PC-3 (cell line): ENCODE measurements around the gene UBQLNL. TPM values are rescaled to one million over a fixed set of nuclear protein-coding genes. Genes with fewer than 3 reads are reported as not detected.

Experiments
- ATAC-seq: fragments of 200-7000 bp; cut with Tn5 transposase; 2 replicates; pipeline ENCODE4 v1.9.1; 2020; ENCODE audit warnings: mild to moderate bottlenecking, moderate library complexity
- BruUV-seq: library from RNA; stranded (reverse); fragments of 400-500 nt; replicated peaks from 2 replicates; lab custom pipeline; 2021; lab: Mats Ljungman, UMichigan
- CTCF ChIA-PET: fragments of 300-600 bp; sonication (Branson Sonifier 250); formaldehyde crosslinking; loops from one replicate; lab custom pipeline; 2022; ENCODE audit warnings: antibody characterized with exemption; lab: Charles Lee
- POLR2A ChIA-PET: fragments of 300-600 bp; sonication (Branson Sonifier 250); formaldehyde crosslinking; loops from one replicate; lab custom pipeline; 2022; ENCODE audit warnings: antibody characterized with exemption; ENCODE audit not compliant: unreplicated experiment; lab: Charles Lee
- DNase-seq: peaks from one replicate; pipeline ENCODE4 v3.0.0-alpha.2; 2015
- H2AFZ ChIP-seq: fragments of 300-600 bp; sonication (generic); 2 replicates; pipeline ENCODE4 v1.6.0; 2016; ENCODE audit warnings: antibody characterized with exemption, low read length
- H3F3A ChIP-seq: fragments of 300-600 bp; sonication (generic); one replicate; pipeline ENCODE4 v1.6.0; 2017; ENCODE audit warnings: antibody characterized with exemption, low read length, control low read depth, mild to moderate bottlenecking; ENCODE audit not compliant: unreplicated experiment
- H3K27ac ChIP-seq: fragments of 300-600 bp; sonication (generic); 2 replicates; pipeline ENCODE4 v1.5.1; 2016; ENCODE audit warnings: mild to moderate bottlenecking, low read length
- H3K27me3 ChIP-seq: fragments of 300-600 bp; sonication (generic); 2 replicates; pipeline ENCODE4 v1.6.1; 2016; ENCODE audit warnings: low read length, mixed read lengths
- H3K36me3 ChIP-seq: fragments of 300-600 bp; sonication (generic); 2 replicates; pipeline ENCODE4 v1.6.1; 2016; ENCODE audit warnings: low read depth, mixed run types, low read length, mixed read lengths
- H3K4me1 ChIP-seq: fragments of 300-600 bp; sonication (generic); 2 replicates; pipeline ENCODE4 v1.5.1; 2016; ENCODE audit warnings: low read length; ENCODE audit not compliant: insufficient read depth
- H3K4me2 ChIP-seq: fragments of 300-600 bp; sonication (generic); 2 replicates; pipeline ENCODE4 v1.6.0; 2016; ENCODE audit warnings: low read length
- H3K4me3 ChIP-seq: fragments of 300-600 bp; sonication (generic); 2 replicates; pipeline ENCODE4 v1.5.1; 2016; ENCODE audit warnings: mild to moderate bottlenecking, low read length, mixed read lengths
- H3K79me2 ChIP-seq: fragments of 300-600 bp; sonication (generic); 2 replicates; pipeline ENCODE4 v1.6.1; 2017; ENCODE audit warnings: low read length, mixed read lengths
- H3K9ac ChIP-seq: fragments of 300-600 bp; sonication (generic); 2 replicates; pipeline ENCODE4 v1.6.0; 2016; ENCODE audit warnings: mild to moderate bottlenecking, low read length
- H3K9me2 ChIP-seq: fragments of 300-600 bp; sonication (generic); replicated peaks from 2 replicates; pipeline ENCODE4 v1.6.1; 2016; ENCODE audit warnings: mixed run types, low read length, mixed read lengths
- H3K9me3 ChIP-seq: fragments of 300-600 bp; sonication (generic); 2 replicates; pipeline ENCODE4 v1.6.1; 2016; ENCODE audit warnings: low read length, mixed read lengths
- H4K20me1 ChIP-seq: fragments of 300-600 bp; sonication (generic); 2 replicates; pipeline ENCODE4 v1.6.1; 2016; ENCODE audit warnings: low read length, mixed read lengths
- CTCF ChIP-seq: fragments of 300-600 bp; sonication (generic); conservative IDR thresholded peaks from 2 replicates; pipeline ENCODE4 v1.5.1; 2017; ENCODE audit warnings: antibody characterized with exemption, low read depth, mild to moderate bottlenecking, low read length
- EZH2 ChIP-seq: fragments of 300-600 bp; sonication (generic); IDR thresholded peaks from one replicate; pipeline ENCODE4 v1.6.1; 2017; ENCODE audit warnings: antibody characterized with exemption, mild to moderate bottlenecking, low read length; ENCODE audit not compliant: unreplicated experiment
- EZH2phosphoT487 ChIP-seq: fragments of 300-600 bp; sonication (generic); IDR thresholded peaks from 2 replicates; pipeline ENCODE4 v1.6.1; 2018; ENCODE audit warnings: mild to moderate bottlenecking, antibody characterized with exemption, low read length, borderline replicate concordance
- intact Hi-C: fragments of 100-400 bp; cut with micrococcal nuclease; formaldehyde crosslinking; loops from 2 replicates; pipeline ENCODE4 v1.9.0; 2023
- total RNA-seq: library from RNA; depleted of rRNA; stranded (reverse); fragments of >200 nt; gene quantifications from 2 replicates; pipeline ENCODE4 v1.2.3, GENCODE V29; 2014

UBQLNL gene
- total RNA-seq, 1 experiment from 2014 or later: not detected

- POLR2A ChIA-PET: no interaction called here
- Histone ChIP-seq H3K4me3 (no peak overlapping the region), H3K9ac (no peak overlapping the region), H3K27ac (no peak overlapping the region), H3K4me1 (no peaks in the 10 kb centered on the region), H2AFZ (no peak overlapping the region), H3K27me3 (peaks cover 16% of the 10 kb centered on the region), H3F3A (no peaks in the 10 kb centered on the region), H3K9me2 (no peaks in the 10 kb centered on the region), H3K79me2 (no peaks in the 10 kb centered on the region), H4K20me1 (no peaks in the 10 kb centered on the region), H3K9me3 (no peaks in the 10 kb centered on the region), H3K4me2 (no peak overlapping the region), H3K36me3 (no peaks in the 10 kb centered on the region)
- TF ChIP-seq EZH2 (no peak), EZH2phosphoT487 (no peak), CTCF (no peak)
- CTCF ChIA-PET: no interaction called here
- intact Hi-C loops: no loop called here
- DNase-seq: peak; percentile 10
- no peak for ATAC-seq
- BruUV-seq: no TSS peak
Observed at GRCh38 chr11:5521540-5521939, 5.0 kb upstream of the UBQLNL start.

- no TSS peak for BruUV-seq
- ChIA-PET CTCF (no interaction called here), POLR2A (no interaction called here)
- H3K9me3 ChIP-seq: no peaks in the 10 kb centered on the region
- H3K9me2 ChIP-seq: no peaks in the 10 kb centered on the region
- no peaks in the 10 kb centered on the region for H3K36me3 ChIP-seq
- DNase-seq (no peak), ATAC-seq (no peak)
- H2AFZ ChIP-seq: no peak overlapping the region
- intact Hi-C loops: no loop called here
- H3K27ac ChIP-seq: no peak overlapping the region
- no peak overlapping the region for H3K4me2 ChIP-seq
- no peaks in the 10 kb centered on the region for H4K20me1 ChIP-seq
- H3K4me3 ChIP-seq: no peak overlapping the region
- peaks cover 28% of the 10 kb centered on the region; the same call in 1 of the 2 replicates for H3K27me3 ChIP-seq
- H3K9ac ChIP-seq: no peak overlapping the region
- no peaks in the 10 kb centered on the region for H3F3A ChIP-seq
- H3K79me2 ChIP-seq: no peaks in the 10 kb centered on the region
- no peaks in the 10 kb centered on the region for H3K4me1 ChIP-seq
- TF ChIP-seq EZH2phosphoT487 (no peak), CTCF (no peak)
Observed at GRCh38 chr11:5514841-5515240, 1.7 kb downstream of the UBQLNL start.

- no peak within 1 kb of the TSS for H3K27ac ChIP-seq
- CTCF ChIA-PET: no interaction called here
- no TSS peak for BruUV-seq
Observed at GRCh38 chr11:5509803-5510202, 6.7 kb downstream of the UBQLNL start, which contains the start of gene UBQLN3. Gene UBQLN3 (minus strand): TSS chr11:5509957. CDS start chr11:5509558, 399 bp downstream.

More at GRCh38 chr11:5509803-5510202, 6.7 kb downstream of the UBQLNL start, which contains the start of gene UBQLN3:
- Histone ChIP-seq H3K27me3 (peaks cover 28% of the 10 kb centered on the region; the same call in 1 of the 2 replicates), H4K20me1 (no peaks in the 10 kb centered on the region), H3K4me1 (no peaks in the 10 kb centered on the region), H3F3A (no peaks in the 10 kb centered on the region), H2AFZ (no peak within 1 kb of the TSS), H3K4me2 (no peak within 1 kb of the TSS), H3K79me2 (no peaks in the 10 kb centered on the region), H3K36me3 (no peaks in the 10 kb centered on the region), H3K9me2 (no peaks in the 10 kb centered on the region), H3K9me3 (no peaks in the 10 kb centered on the region), H3K9ac (no peak within 1 kb of the TSS), H3K4me3 (no peak within 1 kb of the TSS)
- TF ChIP-seq EZH2: no peak
- no peak for TF ChIP-seq CTCF
- no peak for TF ChIP-seq EZH2phosphoT487
- DNase-seq (no peak), ATAC-seq (no peak)
- intact Hi-C loops: no loop called here
- POLR2A ChIA-PET: no interaction called here
